GM19328 (cell line): ENCODE measurements around the gene RDH8.
"Not testable (repeated sequence)": the region's sequence is repeated elsewhere in the genome, so short reads cannot be mapped to it uniquely, and the experiment has no call there.

ENCODE experiments used
- ATAC-seq: cut with Tn5 transposase; IDR thresholded peaks from one replicate; pipeline ENCODE4 v1.9.1; 2021; ENCODE audit warnings: mild to moderate bottlenecking, moderate library complexity; ENCODE audit not compliant: unreplicated experiment

Gene RDH8

GRCh38 chr19:10004617-10005016 is 8.7 kb upstream of the RDH8 start:
- ATAC-seq: no peak

GRCh38 chr19:10005632-10006334 is 7.5 kb upstream of the RDH8 start:
- ATAC-seq: no peak

DNA sequence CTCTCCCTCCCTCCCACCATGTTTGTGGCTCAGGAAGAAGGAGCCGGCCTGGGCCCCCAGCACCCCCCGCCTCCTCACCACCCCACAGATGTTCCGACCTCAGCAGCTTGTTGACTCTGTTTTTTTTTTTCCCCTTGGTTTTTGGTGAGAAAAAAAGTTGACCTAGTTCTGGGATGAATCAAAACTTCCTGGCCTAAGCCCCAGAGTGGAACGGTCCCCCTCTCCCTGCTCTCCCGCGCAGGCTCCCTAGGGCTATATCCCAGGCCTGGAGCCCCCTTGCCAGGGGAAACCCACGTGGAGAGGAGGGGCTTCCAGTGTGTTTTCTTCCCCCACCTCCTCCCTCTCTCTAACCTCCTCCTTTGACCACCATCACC is 7.0 kb upstream of the RDH8 start:
- ATAC-seq: no peak

DNA sequence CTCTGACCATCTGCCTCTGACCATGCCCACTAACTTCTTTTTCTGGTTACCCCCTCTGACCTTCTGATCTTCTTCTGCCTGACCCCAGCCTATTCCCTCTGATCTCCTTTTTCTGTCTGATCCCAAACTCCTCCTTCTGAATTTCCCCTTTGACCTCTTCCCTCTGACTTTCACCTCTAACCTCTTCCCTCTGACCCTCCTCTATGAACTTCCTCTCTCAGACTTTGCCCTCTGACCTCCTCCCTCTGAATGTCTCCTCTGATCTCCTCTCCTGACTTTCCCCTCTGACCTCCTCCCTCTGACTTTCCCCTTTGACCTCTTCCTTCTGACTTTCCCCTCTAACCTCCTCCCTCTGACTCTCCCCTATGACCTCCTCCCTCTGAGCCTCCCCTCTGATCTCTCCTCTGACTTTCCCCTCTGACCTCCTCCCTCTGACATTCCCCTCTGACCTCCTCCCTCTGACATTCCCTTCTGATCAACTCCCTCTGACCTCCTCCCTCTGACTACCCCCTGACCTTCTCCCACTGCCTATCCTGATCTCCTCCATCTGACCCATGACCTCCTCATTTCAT is 6.4 kb upstream of the RDH8 start:
- ATAC-seq: no peak

GRCh38 chr19:10007371-10008183 is 5.7 kb upstream of the RDH8 start:
- no peak for ATAC-seq

- no peak for ATAC-seq
Observed at GRCh38 chr19:10008184-10008765, 5.0 kb upstream of the RDH8 start.

DNA sequence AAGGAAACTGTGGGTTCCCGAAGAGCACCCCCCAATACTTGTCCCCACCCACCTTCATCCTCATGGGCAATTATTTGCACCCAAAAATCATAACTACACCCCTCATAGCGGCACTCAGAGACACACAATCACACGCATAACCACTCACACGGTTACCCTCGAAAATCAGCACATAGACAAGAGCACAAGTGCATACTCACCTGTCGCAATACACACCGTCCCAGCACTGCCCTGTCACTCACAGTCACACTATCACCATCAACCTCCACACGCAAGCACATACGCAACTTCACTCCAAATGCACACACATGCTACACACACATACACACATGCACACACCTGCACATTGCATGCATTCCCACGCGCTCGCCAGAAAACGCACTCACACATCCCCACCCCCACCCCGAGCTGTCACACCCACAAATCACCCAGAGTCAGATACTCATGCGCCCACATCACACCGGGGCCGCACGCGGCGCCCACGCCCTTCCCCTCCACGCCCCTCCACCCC is 3.5 kb upstream of the RDH8 start:
- ATAC-seq: no peak

GRCh38 chr19:10010247-10010691 is 3.0 kb upstream of the RDH8 start, which contains the start of gene COL5A3:
Gene COL5A3 (minus strand): TSS chr19:10010504. CDS start chr19:10010385, 119 bp downstream.
- no peak for ATAC-seq

DNA sequence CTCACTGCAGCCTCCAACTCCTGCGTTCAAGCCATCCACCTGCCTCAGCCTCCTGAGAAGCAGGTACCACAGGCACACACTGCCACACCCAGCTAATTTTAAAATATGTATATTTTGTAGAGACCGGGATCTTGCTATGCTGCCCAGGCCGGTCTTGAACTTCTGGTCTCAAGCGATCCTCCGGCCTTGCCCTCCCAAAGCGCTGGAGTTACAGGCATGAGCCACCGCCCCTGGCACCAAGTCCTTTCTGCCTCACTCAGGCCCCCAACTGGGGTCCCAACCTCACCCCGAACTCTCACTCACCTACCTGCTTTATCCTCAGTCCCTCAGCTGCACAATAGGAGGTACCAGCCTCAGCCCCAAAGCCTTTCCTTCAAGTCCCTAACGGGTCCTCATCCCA is 2.3 kb upstream of the RDH8 start:
- no peak for ATAC-seq

DNA sequence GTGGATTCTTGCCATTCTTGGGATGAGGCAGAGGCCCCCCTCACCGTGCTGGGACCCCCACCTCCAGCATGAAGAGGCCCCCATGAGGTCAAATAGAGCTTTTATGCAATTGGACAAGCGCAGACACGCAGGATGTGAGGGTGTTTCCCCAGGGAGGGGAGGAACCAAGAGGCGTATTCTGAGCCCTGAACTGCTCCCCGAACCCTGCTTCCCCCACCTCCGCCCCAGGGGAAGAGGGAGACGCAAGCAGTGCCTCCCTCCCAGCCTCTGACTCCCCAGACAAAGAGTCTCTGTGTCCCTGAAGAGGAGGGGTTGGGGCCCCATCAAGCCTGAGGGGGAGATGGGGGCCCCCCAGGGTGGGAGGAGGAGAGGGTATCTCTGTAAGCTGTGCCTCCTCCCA is 1.3 kb upstream of the RDH8 start:
- no peak for ATAC-seq

- ATAC-seq: no peak
Observed at GRCh38 chr19:10013834-10014618, 743 bp downstream of the RDH8 start.

- no peak for ATAC-seq
Observed at GRCh38 chr19:10018263-10018662, 5.0 kb downstream of the RDH8 start.

GRCh38 chr19:10018786-10019185 is 5.5 kb downstream of the RDH8 start:
- no peak for ATAC-seq

- ATAC-seq: no peak
Observed at GRCh38 chr19:10019246-10019645, 6.0 kb downstream of the RDH8 start.

- no peak for ATAC-seq
Observed at GRCh38 chr19:10020851-10021250, 7.6 kb downstream of the RDH8 start.

- ATAC-seq: no peak
Observed at GRCh38 chr19:10021446-10021845, 8.2 kb downstream of the RDH8 start.

DNA sequence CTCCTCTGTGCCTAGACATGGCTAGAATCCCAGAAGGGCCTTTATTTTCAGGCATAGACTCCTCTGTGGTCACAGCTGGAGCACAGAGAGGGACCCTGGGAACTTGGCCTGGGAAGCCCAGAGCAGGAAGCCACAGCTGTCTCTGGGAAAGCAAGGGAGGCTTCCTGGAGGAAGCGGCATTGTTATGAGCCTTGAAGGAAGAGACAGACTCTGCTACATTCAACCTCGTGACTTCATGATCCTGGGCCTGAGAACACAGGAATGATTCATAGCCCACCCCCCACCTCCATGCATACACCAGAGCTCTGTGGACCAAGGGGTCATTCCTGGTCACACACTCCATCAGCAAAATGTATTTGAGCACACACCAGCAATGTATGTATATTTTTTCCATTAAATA is 8.6 kb downstream of the RDH8 start:
- ATAC-seq: no peak

DNA sequence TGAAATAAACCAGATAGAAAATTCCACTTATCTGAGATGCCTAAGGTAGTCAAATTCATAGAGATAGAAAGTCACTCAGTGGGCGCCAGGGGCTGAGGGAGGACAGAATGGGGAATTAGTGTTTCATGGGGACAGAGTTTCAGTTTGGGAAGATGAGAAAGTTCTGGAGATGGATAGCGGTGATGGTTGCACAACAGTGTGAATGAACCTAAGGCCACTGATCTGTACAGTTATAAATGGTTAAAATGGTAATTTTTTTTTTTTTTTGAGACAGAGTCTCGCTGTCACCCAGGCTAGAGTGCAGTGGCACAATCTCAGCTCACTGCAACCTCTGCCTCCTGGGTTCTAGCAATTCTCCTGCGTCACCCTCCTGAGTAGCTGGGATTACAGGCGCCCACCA is 9.8 kb downstream of the RDH8 start:
- ATAC-seq: not testable (repeated sequence)

DNA sequence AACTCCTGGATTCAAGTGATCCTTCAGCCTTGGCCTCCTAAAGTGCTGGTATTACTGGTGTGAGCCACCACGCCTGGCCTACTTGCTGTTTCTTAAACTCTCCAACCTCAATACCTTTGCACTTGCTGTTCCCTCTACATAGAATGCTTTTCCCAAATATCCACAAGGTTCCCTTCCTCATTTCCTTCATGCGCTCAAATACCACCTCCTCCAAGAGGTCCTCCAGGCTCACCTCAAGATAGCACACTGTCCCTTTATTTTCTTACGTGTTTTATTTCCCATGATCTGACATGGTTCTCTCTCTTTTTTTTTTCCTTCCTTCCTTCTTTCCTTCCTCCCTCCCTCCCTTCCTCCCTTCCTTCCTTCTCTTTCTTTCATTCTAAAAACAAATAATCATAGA is 13.5 kb downstream of the RDH8 start:
- no peak for ATAC-seq

GRCh38 chr19:10027158-10027997 is 14.1 kb downstream of the RDH8 start:
- no peak for ATAC-seq
